Uterus (tissue), 2 donors: ENCODE data around the gene DDX27.

Source experiments
- POLR2A ChIP-seq, 2 donors: fragments of 450-650 bp; IDR thresholded peaks; one replicate each; pipeline ENCODE4 v1.6.1; 2016; ENCODE audit warnings: antibody characterized with exemption in 2 of 2, mild to moderate bottlenecking in 1 of 2, moderate library complexity in 1 of 2
- TF ChIP-seq, protein P1 (sequence below), 4 experiments: fragments of 200-600 bp in 2 of 4; fragments of 450-650 bp in 2 of 4; sonication (generic) in 2 of 4; IDR thresholded peaks; one replicate each; pipeline ENCODE4 v1.5.1; 2016 to 2019; ENCODE audit warnings: antibody characterized with exemption in 4 of 4, mild to moderate bottlenecking in 2 of 4, moderate library complexity in 1 of 4

DNA sequence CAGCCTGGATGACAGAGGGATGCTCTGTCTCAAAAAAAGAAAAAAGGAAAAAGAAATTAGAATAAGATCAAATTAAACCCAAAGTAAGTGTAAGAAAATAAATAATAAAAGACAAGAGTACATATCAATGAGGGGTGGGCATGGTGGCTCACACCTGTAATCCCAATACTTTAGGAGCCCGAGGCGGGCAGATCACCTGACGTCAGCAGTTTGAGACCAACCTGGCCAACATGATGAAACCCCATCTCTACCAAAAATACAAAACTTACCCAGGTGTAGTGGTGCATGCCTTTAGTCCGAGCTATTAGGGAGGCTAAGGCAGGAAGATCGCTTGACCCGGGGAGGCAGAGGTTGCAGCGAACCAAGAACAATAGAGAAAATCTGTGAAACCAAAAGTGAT, 16.2 kb upstream of the DDX27 start:
- TF ChIP-seq, protein P1, sequence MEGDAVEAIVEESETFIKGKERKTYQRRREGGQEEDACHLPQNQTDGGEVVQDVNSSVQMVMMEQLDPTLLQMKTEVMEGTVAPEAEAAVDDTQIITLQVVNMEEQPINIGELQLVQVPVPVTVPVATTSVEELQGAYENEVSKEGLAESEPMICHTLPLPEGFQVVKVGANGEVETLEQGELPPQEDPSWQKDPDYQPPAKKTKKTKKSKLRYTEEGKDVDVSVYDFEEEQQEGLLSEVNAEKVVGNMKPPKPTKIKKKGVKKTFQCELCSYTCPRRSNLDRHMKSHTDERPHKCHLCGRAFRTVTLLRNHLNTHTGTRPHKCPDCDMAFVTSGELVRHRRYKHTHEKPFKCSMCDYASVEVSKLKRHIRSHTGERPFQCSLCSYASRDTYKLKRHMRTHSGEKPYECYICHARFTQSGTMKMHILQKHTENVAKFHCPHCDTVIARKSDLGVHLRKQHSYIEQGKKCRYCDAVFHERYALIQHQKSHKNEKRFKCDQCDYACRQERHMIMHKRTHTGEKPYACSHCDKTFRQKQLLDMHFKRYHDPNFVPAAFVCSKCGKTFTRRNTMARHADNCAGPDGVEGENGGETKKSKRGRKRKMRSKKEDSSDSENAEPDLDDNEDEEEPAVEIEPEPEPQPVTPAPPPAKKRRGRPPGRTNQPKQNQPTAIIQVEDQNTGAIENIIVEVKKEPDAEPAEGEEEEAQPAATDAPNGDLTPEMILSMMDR (IDR thresholded peaks at IDR 0.05) = no peak
- TF ChIP-seq POLR2A (IDR thresholded peaks at IDR 0.05) = no peak
